NOMO-1 treated with DMSO at 0.1 percent for 48 hours (cell line): ENCODE data around the gene SULT1C4.
A peak's percentile ranks its signal among the peaks of the same experiment; 100 is the strongest.
"Not testable (repeated sequence)": the region's sequence is repeated elsewhere in the genome, so short reads cannot be mapped to it uniquely, and the experiment has no call there.

Experiments
- DNase-seq: peaks from one replicate; lab custom pipeline; 2025; ENCODE audit not compliant: unreplicated experiment; lab: John Stamatoyannopoulos, UW

Gene SULT1C4

DNA sequence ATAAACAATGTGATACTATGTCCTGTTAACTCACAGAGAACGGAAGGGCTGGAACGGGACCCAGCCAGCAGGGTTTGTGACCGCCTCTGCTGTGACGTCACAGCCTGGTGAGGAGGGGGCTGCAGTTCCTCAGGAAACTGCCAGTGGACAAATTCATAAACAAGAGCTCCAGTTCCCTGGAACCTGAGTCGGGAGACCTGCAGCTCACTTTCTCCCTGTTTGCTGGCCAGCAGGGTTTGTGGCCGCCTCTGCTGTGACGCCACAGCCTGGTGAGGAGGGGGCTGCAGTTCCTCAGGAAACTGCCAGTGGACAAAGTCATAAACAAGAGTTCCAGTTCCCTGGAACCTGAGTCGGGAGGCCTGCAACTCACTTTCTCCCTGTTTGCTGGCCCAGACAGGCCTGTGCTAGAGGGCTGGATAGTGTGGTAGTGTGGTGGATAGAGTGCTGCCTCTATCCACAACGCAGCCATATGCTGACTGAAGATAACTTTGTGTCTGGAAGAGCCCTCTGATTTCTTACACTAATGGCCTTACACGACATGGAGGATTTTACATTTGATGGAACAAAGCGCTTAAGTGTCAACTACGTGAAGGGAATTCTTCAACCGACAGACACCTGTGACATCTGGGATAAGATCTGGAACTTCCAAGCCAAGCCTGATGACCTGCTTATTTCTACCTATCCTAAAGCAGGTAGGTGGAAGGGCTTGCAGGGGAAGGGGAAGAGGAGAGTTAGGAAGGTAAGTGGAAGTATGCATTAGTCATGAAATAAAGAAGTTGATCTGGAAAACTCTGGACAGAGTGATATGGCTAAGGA, at the start of gene SULT1C4:
Gene SULT1C4, plus strand, starts transcription at position 140 of the 816 bp plus-strand sequence. Its CDS starts 384 bp downstream, at position 524.
- DNase-seq = no peak

DNA sequence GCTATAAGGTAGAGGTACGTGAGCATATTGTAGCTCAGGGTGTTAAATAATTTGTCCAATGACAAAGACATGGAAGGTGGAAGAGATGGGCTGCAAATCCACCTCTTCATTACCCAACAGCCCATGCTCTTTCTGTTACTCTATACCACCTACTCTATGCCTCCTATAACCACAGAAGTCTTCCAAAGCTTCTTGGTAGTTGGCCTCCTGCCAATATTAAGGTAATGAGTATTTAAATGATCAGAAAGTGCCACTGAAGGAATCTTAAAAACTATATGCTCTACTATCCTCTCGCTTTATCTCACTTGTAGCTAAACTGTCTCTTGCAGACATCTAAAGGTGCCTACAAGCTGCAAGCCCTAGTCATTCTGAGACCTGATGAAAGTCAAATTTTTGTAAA, 48.0 kb upstream of the SULT1C4 start:
- DNase-seq = no peak

DNA sequence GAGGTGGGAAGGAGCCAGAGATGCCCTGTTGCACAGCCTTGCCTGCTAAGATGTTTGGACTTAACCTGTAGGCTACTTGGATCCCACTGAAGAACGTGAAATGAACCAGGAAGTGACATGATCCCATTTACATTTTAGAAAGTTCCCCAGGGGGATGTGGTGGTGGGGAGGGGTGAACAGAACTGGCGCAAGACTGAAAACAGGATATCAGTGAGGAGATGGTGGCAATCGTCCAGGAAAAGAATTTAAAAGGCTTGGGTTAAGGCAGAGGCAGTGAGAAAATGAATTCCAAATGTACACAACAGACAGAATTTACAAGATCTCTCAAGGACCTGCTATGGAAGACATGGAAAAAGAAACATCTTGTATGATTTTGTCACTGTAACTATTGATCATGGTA, 46.8 kb upstream of the SULT1C4 start:
- no peak for DNase-seq

DNA sequence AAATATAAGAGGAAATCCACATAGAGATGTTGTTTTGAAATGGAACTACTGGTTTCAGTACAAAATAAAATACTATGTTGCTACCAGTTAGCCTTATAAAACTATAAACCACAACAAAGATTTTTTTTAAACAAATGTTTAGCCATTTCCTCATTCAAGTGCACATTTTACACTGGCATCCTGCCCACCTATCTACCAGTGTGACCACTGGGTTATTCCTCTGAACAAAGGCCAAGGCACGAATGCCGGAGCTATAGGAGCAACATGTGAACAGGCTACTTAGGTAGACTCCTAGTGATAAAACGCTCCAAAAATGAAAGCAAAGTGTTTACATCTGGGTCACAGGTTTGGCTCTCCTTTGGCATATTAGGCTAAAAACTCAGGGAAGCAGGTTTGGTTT, 31.8 kb upstream of the SULT1C4 start:
- no peak for DNase-seq

GRCh38 chr2:108346827-108347226, 30.9 kb upstream of the SULT1C4 start:
- DNase-seq = no peak

DNA sequence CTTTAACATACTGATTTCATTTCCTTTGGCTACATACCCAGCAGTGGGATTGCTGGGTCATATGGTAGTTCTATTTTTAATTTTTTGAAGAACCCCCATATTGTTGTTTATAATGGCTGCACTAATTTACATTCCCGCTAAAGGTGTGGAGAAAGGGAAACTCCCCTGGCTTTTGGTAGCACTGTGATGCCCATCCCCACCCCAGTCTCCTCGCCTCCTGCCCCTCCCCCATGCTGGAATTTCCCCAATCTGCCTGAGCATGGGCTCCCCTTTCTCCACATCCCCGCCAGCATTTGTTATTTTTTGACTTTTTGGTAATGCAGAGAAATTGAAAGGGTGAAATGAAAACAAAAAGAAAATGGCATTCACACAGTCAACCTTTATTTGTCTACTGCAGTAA, 30.0 kb upstream of the SULT1C4 start:
- DNase-seq = no peak

- no peak for DNase-seq
These were observed 28.8 kb upstream of the SULT1C4 start for GRCh38 chr2:108348816-108349570.

GRCh38 chr2:108349571-108349928, 28.2 kb upstream of the SULT1C4 start:
- DNase-seq = no peak

DNA sequence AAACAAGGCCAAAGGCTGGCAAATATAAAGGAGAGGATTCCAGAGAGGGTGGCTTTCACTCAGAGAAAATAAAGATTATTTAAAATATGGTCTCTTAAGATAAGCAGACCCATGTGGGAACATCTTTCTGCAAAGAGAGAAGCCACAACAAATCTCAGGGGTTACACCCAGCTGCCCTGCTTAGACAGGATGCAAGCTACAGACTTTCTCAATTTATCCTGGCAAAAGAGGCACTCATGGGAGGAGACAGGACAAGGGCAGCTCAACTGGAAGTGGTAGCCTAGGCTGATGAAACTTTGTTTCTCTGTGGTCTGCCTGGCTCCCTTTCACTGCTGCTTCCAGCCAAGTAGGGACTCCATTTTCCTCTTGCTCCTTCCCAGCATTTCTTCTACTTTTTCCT, 25.9 kb upstream of the SULT1C4 start:
- DNase-seq = no peak

- no peak for DNase-seq
These were observed 23.6 kb upstream of the SULT1C4 start for GRCh38 chr2:108354136-108354535.

- DNase-seq = no peak
These were observed 21.6 kb upstream of the SULT1C4 start for GRCh38 chr2:108355906-108356734.

DNA sequence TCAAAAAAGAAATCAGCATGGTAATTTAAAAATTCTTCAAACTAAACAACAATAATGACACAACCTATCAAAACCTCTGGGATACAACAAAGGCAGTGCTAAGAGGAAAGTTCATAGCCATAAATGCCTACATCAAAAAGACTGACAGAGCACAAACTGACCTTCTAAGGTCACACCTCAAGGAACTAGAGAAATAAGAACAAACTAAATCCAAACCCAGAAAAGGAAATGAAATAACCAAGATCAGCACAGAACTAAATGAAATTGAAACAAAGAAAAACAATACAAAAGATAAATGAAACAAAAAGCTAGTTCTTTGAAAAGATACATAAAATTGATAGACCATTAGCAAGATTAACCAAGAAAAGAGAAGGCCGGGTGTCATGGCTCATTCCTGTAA, 18.4 kb upstream of the SULT1C4 start:
- not testable (repeated sequence) for DNase-seq

GRCh38 chr2:108360776-108361468, 16.8 kb upstream of the SULT1C4 start:
- DNase-seq = no peak

GRCh38 chr2:108363024-108363907, 14.5 kb upstream of the SULT1C4 start:
- DNase-seq = peak; percentile 35

GRCh38 chr2:108363908-108364225, 13.9 kb upstream of the SULT1C4 start:
- no peak for DNase-seq

DNA sequence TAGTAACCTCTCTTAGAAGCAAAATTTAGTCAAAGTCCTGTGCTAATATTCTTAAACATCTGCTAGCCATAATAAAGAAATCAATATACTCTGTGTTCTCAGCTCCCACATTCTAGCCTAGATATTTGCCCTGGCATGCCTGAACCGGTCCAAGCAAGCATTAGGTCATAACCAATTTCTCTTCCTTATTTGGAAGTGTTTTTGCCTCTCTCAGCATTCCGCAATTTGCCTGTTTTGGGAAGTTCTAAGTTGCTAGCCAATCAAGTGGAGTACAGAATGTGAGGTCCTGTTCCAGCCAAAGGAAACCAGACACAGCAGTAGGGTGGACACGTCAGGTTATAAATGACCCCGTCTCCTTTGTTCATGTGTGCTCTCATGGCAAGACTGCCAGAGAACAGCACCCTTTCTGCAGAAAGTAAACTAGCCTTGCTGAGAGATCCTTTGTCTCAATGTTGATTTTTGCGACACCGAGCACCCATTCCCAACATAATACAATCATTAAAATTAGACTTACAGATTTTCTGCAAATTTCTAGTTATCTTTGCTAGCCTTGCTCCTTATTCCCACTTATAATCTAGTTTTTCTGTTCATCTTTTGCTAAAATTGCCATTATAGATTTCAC, 13.0 kb upstream of the SULT1C4 start:
- no peak for DNase-seq

DNA sequence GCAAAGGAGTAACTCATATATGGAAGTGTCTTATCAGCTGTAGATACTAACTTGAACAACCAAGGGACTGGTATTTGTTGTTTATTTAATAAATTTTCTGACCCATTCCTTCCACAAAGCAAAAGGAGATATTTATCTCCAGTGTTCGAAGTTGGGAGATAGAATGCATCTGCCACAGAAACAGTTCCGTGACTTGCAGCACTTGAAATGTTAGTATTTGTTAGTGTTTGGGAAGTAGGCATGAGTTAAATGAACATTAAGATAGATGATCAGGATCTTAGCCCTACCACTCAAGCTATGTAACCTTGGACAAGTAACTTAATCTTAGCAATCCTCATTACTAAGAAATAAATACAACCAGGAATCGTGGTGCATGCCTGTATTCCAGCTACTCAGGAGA, 12.1 kb upstream of the SULT1C4 start:
- no peak for DNase-seq

- no peak for DNase-seq
These were observed 10.7 kb upstream of the SULT1C4 start for GRCh38 chr2:108367014-108367413.

- no peak for DNase-seq
These were observed 10.1 kb upstream of the SULT1C4 start for GRCh38 chr2:108367561-108368175.
